COLO829 (cell line): ENCODE measurements around the gene FOXA3.

Source experiments
- DNase-seq: peaks from one replicate; pipeline ENCODE4 v3.0.0; 2012; ENCODE audit warnings: low spot score

The FOXA3 gene

DNA sequence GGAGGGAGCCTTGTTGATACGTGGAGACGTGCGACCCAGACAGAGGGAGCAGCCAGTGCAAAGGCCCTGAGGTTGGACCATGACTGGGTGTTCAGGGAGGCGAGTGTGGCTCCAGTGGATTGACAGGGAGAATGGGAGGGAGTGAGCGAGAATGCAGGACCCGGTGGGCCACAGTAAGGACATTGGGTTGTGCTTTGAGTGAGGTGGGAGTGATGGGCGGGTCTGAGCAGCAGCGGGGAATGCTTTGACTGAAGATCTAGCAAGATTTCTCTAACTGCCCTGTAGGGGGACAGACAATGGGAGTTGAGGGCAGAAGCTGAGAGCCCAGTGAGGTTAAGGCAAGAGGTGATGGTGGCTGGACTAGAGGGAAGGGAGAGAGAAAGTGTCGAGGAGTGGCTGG is 58.2 kb downstream of the FOXA3 start:
- no peak for DNase-seq
